ENCODE measurements around the gene IFNG.

DNA sequence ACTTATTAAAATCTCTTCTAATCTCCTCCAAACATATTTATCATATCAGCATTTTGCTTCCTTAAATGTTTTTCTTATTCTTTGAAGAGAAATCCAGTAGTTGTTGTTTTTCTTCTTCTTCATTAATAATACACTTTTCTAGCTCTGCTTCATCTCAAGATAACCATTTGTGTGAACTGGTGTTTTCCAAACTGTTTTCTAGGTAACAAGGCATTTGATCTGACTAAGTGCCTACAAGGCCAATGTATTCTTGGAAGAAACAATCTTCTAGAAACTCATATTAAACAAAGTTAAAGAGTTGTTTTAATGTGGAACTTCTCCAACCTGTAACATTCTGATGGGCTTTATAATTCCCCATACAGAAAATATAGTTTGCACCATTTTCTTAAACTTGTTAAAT is 30.8 kb upstream of the IFNG start:
- TF ChIP-seq, protein P1, sequence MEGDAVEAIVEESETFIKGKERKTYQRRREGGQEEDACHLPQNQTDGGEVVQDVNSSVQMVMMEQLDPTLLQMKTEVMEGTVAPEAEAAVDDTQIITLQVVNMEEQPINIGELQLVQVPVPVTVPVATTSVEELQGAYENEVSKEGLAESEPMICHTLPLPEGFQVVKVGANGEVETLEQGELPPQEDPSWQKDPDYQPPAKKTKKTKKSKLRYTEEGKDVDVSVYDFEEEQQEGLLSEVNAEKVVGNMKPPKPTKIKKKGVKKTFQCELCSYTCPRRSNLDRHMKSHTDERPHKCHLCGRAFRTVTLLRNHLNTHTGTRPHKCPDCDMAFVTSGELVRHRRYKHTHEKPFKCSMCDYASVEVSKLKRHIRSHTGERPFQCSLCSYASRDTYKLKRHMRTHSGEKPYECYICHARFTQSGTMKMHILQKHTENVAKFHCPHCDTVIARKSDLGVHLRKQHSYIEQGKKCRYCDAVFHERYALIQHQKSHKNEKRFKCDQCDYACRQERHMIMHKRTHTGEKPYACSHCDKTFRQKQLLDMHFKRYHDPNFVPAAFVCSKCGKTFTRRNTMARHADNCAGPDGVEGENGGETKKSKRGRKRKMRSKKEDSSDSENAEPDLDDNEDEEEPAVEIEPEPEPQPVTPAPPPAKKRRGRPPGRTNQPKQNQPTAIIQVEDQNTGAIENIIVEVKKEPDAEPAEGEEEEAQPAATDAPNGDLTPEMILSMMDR (IDR thresholded peaks at IDR 0.05 in 2 of 3, conservative IDR thresholded peaks at IDR 0.05 in 1 of 3; ENCODE audit: insufficient read depth in 2 of 3, low read depth in 1 of 3, low read length in 3 of 3): no peak
- TF ChIP-seq CHD4 (IDR thresholded peaks at IDR 0.05; ENCODE audit: insufficient read depth, insufficient replicate concordance, low read depth, low read length, poor library complexity, severe bottlenecking) (no peak), GABPB1 (CRISPR knock-in tag; IDR thresholded peaks at IDR 0.05) (no peak), KAT7 (CRISPR knock-in tag; IDR thresholded peaks at IDR 0.05; ENCODE audit: borderline replicate concordance) (no peak), KLF16 (IDR thresholded peaks at IDR 0.05) (no peak)
- TF ChIP-seq, protein P2, sequence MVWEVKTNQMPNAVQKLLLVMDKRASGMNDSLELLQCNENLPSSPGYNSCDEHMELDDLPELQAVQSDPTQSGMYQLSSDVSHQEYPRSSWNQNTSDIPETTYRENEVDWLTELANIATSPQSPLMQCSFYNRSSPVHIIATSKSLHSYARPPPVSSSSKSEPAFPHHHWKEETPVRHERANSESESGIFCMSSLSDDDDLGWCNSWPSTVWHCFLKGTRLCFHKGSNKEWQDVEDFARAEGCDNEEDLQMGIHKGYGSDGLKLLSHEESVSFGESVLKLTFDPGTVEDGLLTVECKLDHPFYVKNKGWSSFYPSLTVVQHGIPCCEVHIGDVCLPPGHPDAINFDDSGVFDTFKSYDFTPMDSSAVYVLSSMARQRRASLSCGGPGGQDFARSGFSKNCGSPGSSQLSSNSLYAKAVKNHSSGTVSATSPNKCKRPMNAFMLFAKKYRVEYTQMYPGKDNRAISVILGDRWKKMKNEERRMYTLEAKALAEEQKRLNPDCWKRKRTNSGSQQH (CRISPR knock-in tag; IDR thresholded peaks at IDR 0.05): no peak

All from K562 (cell line).